Measurements from ENCODE around the gene RP2.

DNA sequence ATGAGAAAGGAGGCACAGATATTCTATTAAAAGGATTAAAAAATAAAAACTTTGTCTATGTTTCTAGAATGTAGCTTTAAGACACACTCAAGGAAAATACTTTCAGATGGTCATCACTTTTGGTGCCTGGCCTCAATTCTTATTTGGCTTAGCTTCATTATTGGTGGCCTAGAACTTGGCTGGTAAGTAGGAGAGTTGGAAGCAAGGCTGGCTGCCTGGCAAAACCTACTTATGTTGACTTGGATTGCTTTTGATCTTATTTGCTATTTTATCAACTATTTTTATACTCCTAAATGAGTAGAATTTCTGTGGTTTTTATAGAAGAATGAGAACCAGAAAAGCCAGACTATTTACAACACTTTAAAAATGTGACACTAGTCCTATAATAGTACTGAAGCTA is 40.1 kb downstream of the RP2 start:
- no peak for TF ChIP-seq CTCF (IDR thresholded peaks at IDR 0.05 in 2 of 3, conservative IDR thresholded peaks at IDR 0.05 in 1 of 3; ENCODE audit: borderline replicate concordance in 1 of 3, insufficient read depth in 1 of 3, low read depth in 2 of 3, low read length in 2 of 3)
- no peak for TF ChIP-seq POLR2A (IDR thresholded peaks at IDR 0.05; ENCODE audit: borderline replicate concordance, extremely low read depth, insufficient read depth, insufficient read length)
- TF ChIP-seq TCF7L2 (IDR thresholded peaks at IDR 0.05; ENCODE audit: borderline replicate concordance, extremely low read depth, insufficient read depth, insufficient read length), result no peak
- TF ChIP-seq, protein P1, sequence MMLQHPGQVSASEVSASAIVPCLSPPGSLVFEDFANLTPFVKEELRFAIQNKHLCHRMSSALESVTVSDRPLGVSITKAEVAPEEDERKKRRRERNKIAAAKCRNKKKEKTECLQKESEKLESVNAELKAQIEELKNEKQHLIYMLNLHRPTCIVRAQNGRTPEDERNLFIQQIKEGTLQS (IDR thresholded peaks at IDR 0.05), result no peak
- no peak for TF ChIP-seq EZH2 (IDR thresholded peaks at IDR 0.05)
- no peak for TF ChIP-seq POLR2AphosphoS5 (IDR thresholded peaks at IDR 0.05; ENCODE audit: low read depth, low read length)
- TF ChIP-seq, protein P2, sequence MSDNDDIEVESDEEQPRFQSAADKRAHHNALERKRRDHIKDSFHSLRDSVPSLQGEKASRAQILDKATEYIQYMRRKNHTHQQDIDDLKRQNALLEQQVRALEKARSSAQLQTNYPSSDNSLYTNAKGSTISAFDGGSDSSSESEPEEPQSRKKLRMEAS (IDR thresholded peaks at IDR 0.05), result no peak
- no peak for TF ChIP-seq ZFX (IDR thresholded peaks at IDR 0.05)
- TF ChIP-seq CEBPB (IDR thresholded peaks at IDR 0.05; ENCODE audit: low read depth), result no peak
- no peak for TF ChIP-seq SP1 (IDR thresholded peaks at IDR 0.05; ENCODE audit: low read depth)
- no peak for TF ChIP-seq YY1 (IDR thresholded peaks at IDR 0.05; ENCODE audit: extremely low read depth, insufficient replicate concordance, low read depth, low read length)
- no peak for TF ChIP-seq SRF (IDR thresholded peaks at IDR 0.05; ENCODE audit: low read depth)
- no peak for TF ChIP-seq SIN3A (IDR thresholded peaks at IDR 0.05; ENCODE audit: low read depth)
- TF ChIP-seq, protein P3, sequence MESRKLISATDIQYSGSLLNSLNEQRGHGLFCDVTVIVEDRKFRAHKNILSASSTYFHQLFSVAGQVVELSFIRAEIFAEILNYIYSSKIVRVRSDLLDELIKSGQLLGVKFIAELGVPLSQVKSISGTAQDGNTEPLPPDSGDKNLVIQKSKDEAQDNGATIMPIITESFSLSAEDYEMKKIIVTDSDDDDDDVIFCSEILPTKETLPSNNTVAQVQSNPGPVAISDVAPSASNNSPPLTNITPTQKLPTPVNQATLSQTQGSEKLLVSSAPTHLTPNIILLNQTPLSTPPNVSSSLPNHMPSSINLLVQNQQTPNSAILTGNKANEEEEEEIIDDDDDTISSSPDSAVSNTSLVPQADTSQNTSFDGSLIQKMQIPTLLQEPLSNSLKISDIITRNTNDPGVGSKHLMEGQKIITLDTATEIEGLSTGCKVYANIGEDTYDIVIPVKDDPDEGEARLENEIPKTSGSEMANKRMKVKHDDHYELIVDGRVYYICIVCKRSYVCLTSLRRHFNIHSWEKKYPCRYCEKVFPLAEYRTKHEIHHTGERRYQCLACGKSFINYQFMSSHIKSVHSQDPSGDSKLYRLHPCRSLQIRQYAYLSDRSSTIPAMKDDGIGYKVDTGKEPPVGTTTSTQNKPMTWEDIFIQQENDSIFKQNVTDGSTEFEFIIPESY (IDR thresholded peaks at IDR 0.05; ENCODE audit: extremely low read depth, insufficient replicate concordance, low read length), result no peak

Data from HCT116 (cell line).